IMR-90 (cell line): ENCODE results near the gene GAMT. TPM values are rescaled to one million over a fixed set of nuclear protein-coding genes. Genes with fewer than 3 reads are reported as not detected.

Experiments
- ATAC-seq: fragments of 200-7000 bp; cut with Tn5 transposase; 2 replicates; pipeline ENCODE4 v1.9.1; 2020; ENCODE audit warnings: low read depth, mild to moderate bottlenecking, moderate library complexity
- BruUV-seq: library from RNA; stranded (reverse); fragments of 400-500 nt; replicated peaks from 2 replicates; lab custom pipeline; 2021; lab: Mats Ljungman, UMichigan
- CTCF ChIA-PET: fragments of 300-600 bp; formaldehyde crosslinking; extraction: SDS; loops from one replicate; lab custom pipeline; 2021; ENCODE audit warnings: antibody characterized with exemption; lab: Yijun Ruan, JAX
- POLR2A ChIA-PET: fragments of 300-600 bp; sonication (Branson Sonifier 250); formaldehyde crosslinking; loops from one replicate; lab custom pipeline; 2022; ENCODE audit warnings: antibody characterized with exemption; ENCODE audit not compliant: unreplicated experiment; lab: Charles Lee
- DNase-seq: peaks from one replicate; pipeline ENCODE4 v3.0.0; 2013
- H2AFZ ChIP-seq: replicated peaks from 2 replicates; pipeline ENCODE3; 2013; ENCODE audit warnings: low read length, mild to moderate bottlenecking; ENCODE audit not compliant: poor library complexity
- H2AK5ac ChIP-seq: 2 replicates; pipeline ENCODE4 v1.6.1; 2013; ENCODE audit warnings: low read depth, low read length, inconsistent platforms
- H2AK9ac ChIP-seq: replicated peaks from 2 replicates; pipeline ENCODE3; 2013; ENCODE audit warnings: mild to moderate bottlenecking, low read depth, low read length, moderate library complexity; ENCODE audit not compliant: poor library complexity
- H2BK120ac ChIP-seq: 2 replicates; pipeline ENCODE4 v1.6.1; 2013; ENCODE audit warnings: low read depth, low read length, inconsistent platforms
- H2BK15ac ChIP-seq: 3 replicates; pipeline ENCODE4 v1.6.1; 2013; ENCODE audit warnings: low read depth, low read length, inconsistent platforms
- H2BK20ac ChIP-seq: 2 replicates; pipeline ENCODE4 v1.6.1; 2013; ENCODE audit warnings: low read depth, mild to moderate bottlenecking, inconsistent platforms, low read length, moderate library complexity
- H2BK5ac ChIP-seq: 2 replicates; pipeline ENCODE4 v1.6.1; 2013; ENCODE audit warnings: mild to moderate bottlenecking, low read depth, low read length, inconsistent platforms; ENCODE audit not compliant: poor library complexity, severe bottlenecking
- H3K14ac ChIP-seq: replicated peaks from 2 replicates; pipeline ENCODE4 v1.6.1; 2013; ENCODE audit warnings: low read depth, low read length, inconsistent platforms
- H3K18ac ChIP-seq: 2 replicates; pipeline ENCODE4 v1.6.1; 2013; ENCODE audit warnings: low read depth, low read length, control low read depth
- H3K23ac ChIP-seq: 2 replicates; pipeline ENCODE4 v1.6.1; 2013; ENCODE audit warnings: low read depth, low read length, inconsistent platforms
- H3K27ac ChIP-seq: 2 replicates; pipeline ENCODE4 v1.5.1; 2013; ENCODE audit warnings: mild to moderate bottlenecking, control low read depth, low read length; ENCODE audit not compliant: insufficient read depth
- H3K27me3 ChIP-seq: 2 replicates; pipeline ENCODE4 v1.6.1; 2013; ENCODE audit warnings: low read length; ENCODE audit not compliant: control insufficient read depth, insufficient read depth
- H3K36me3 ChIP-seq: 2 replicates; pipeline ENCODE4 v1.6.1; 2013; ENCODE audit warnings: low read length, mixed read lengths; ENCODE audit not compliant: control insufficient read depth, insufficient read depth
- H3K4ac ChIP-seq: 2 replicates; pipeline ENCODE4 v1.6.1; 2013; ENCODE audit warnings: low read depth, low read length, inconsistent platforms
- H3K4me1 ChIP-seq: 2 replicates; pipeline ENCODE4 v1.6.1; 2013; ENCODE audit warnings: low read length, mixed read lengths; ENCODE audit not compliant: control insufficient read depth, insufficient read depth
- H3K4me2 ChIP-seq: 2 replicates; pipeline ENCODE4 v1.6.1; 2013; ENCODE audit warnings: low read depth, mild to moderate bottlenecking, control low read depth, low read length, moderate library complexity
- H3K4me3 ChIP-seq: 2 replicates; pipeline ENCODE4 v1.5.1; 2013; ENCODE audit warnings: low read depth, mild to moderate bottlenecking, control low read depth, low read length, moderate library complexity; ENCODE audit not compliant: insufficient read depth
- H3K56ac ChIP-seq: 2 replicates; pipeline ENCODE4 v1.6.1; 2013; ENCODE audit warnings: low read length, inconsistent platforms; ENCODE audit not compliant: insufficient read depth; ENCODE audit errors: extremely low read depth
- H3K79me1 ChIP-seq, 2 experiments: 2 replicates each; pipeline ENCODE4 v1.6.1; 2013; ENCODE audit warnings: low read length in 2 of 2, inconsistent platforms in 1 of 2, low read depth in 1 of 2
- H3K9ac ChIP-seq: 2 replicates; pipeline ENCODE4 v1.6.1; 2013; ENCODE audit warnings: low read depth, low read length, control low read depth
- H3K9me1 ChIP-seq: 2 replicates; pipeline ENCODE4 v1.6.1; 2013; ENCODE audit warnings: low read length, inconsistent platforms; ENCODE audit not compliant: insufficient read depth
- H3K9me3 ChIP-seq: 2 replicates; pipeline ENCODE4 v1.6.1; 2013; ENCODE audit warnings: low read length; ENCODE audit not compliant: control insufficient read depth, insufficient read depth
- H4K20me1 ChIP-seq: 2 replicates; pipeline ENCODE4 v1.6.1; 2013; ENCODE audit warnings: low read length, inconsistent platforms; ENCODE audit not compliant: insufficient read depth
- H4K5ac ChIP-seq: 2 replicates; pipeline ENCODE4 v1.6.1; 2013; ENCODE audit warnings: mild to moderate bottlenecking, low read depth, low read length, control low read depth
- H4K8ac ChIP-seq, 2 experiments: 2 replicates each; pipeline ENCODE4 v1.6.1; 2013; ENCODE audit warnings: low read depth in 2 of 2, low read length in 2 of 2, control low read depth in 1 of 2, inconsistent platforms in 1 of 2
- H4K91ac ChIP-seq: 2 replicates; pipeline ENCODE4 v1.6.1; 2013; ENCODE audit warnings: low read depth, low read length, inconsistent platforms; ENCODE audit not compliant: insufficient read depth
- ELK1 ChIP-seq: fragments of 150-350 bp; IDR thresholded peaks from 2 replicates; pipeline ENCODE4 v1.6.1; 2016; ENCODE audit warnings: low read depth, mild to moderate bottlenecking, low read length, moderate library complexity, borderline replicate concordance
- FOS ChIP-seq: fragments of 150-350 bp; IDR thresholded peaks from 2 replicates; pipeline ENCODE4 v1.6.1; 2016; ENCODE audit warnings: low read depth, low read length
- NFE2L2 ChIP-seq: fragments of 150-350 bp; IDR thresholded peaks from 2 replicates; pipeline ENCODE4 v1.6.1; 2016; ENCODE audit warnings: low read depth, mild to moderate bottlenecking, low read length
- POLR2A ChIP-seq: IDR thresholded peaks from 2 replicates; pipeline ENCODE4 v1.6.1; 2012; ENCODE audit warnings: mild to moderate bottlenecking, low read depth, low read length
- RAD21 ChIP-seq: IDR thresholded peaks from 2 replicates; pipeline ENCODE4 v1.6.1; 2012; ENCODE audit warnings: low read length, improper control_type of control experiment
- WGBS, 2 experiments: methylation state at CpG; one replicate each; pipeline versions ENCODE4 v1.1.5 to v1.1.7; 2013; ENCODE audit warnings: missing lambda C conversion rate in 2 of 2; ENCODE audit not compliant: insufficient read length in 1 of 2; ENCODE audit errors: extremely low coverage in 2 of 2; 5-methylcytosine and 5-hydroxymethylcytosine counted together
- dilution Hi-C: fragments of 300-500 bp; cut with HindIII; formaldehyde crosslinking; loops from one replicate; pipeline ENCODE4 v1.14.3; 2018; ENCODE audit warnings: low sequenced_read_pairs; ENCODE audit not compliant: unreplicated experiment
- in situ Hi-C: fragments of 300-500 bp; cut with MboI; formaldehyde crosslinking; loops from 3 replicates; pipeline ENCODE4 v1.14.3; 2019; ENCODE audit warnings: low sequenced_read_pairs, inconsistent platforms, mixed read lengths
- intact Hi-C: fragments of 100-400 bp; cut with micrococcal nuclease; formaldehyde crosslinking; loops from 2 replicates; pipeline ENCODE4 v1.10.0; 2022
- polyA plus RNA-seq, 3 experiments: library from polyadenylated mRNA; depleted of rRNA; stranded (reverse); fragments of >200 nt; gene quantifications; 2 replicates each; pipeline ENCODE4 v1.2.3, GENCODE V29; 2012; ENCODE audit warnings: low replicate concordance in 1 of 3
- total RNA-seq: library from RNA; depleted of rRNA; stranded (reverse); fragments of >200 nt; gene quantifications from 2 replicates; pipeline ENCODE4 v1.2.3, GENCODE V29; 2012

The GAMT gene
- total and polyA plus RNA-seq, 2 of the 4 experiments (the other 2 are of a cell fraction) = 22.8 to 51.8 TPM

GRCh38 chr19:1447504-1447903 is 46.2 kb upstream of the GAMT start:
- no peak overlapping the region for H2BK5ac ChIP-seq
- ATAC-seq (no peak), DNase-seq (no peak)
- TF ChIP-seq NFE2L2 = no peak
- TF ChIP-seq RAD21 = no peak
- no peak for TF ChIP-seq ELK1
- TF ChIP-seq FOS = no peak
- no peak for TF ChIP-seq POLR2A
- peaks cover 51% of the 10 kb centered on the region for H4K20me1 ChIP-seq
- H3K9me3 ChIP-seq = no peaks in the 10 kb centered on the region
- WGBS, 2 experiments = 80% methylated on average over 1 of the region's 4 CpGs; no CpG with 5 or more reads in 1 of the 2 experiments
- H2BK120ac ChIP-seq = no peak overlapping the region
- peaks cover 0 to 7% of the 10 kb centered on the region in 2 experiments; a peak in 2 of 4 replicates for H3K79me1 ChIP-seq
- H3K4me3 ChIP-seq = no peak overlapping the region
- no peak overlapping the region for H2AK9ac ChIP-seq
- H4K5ac ChIP-seq = no peak overlapping the region
- BruUV-seq = no TSS peak
- in situ Hi-C loops (no loop called here), intact Hi-C loops (no loop called here), dilution Hi-C loops (no loop called here)
- no peak overlapping the region for H2BK15ac ChIP-seq
- H2AK5ac ChIP-seq = no peak overlapping the region
- H2BK20ac ChIP-seq = no peak overlapping the region
- no peak overlapping the region for H3K4me2 ChIP-seq
- H3K27ac ChIP-seq = no peak overlapping the region
- H3K14ac ChIP-seq = no peak overlapping the region
- no peaks in the 10 kb centered on the region for H3K9me1 ChIP-seq
- no peak overlapping the region for H4K91ac ChIP-seq
- no peak overlapping the region for H3K18ac ChIP-seq
- no peak overlapping the region for H3K23ac ChIP-seq
- POLR2A ChIA-PET = no interaction called here
- no peak overlapping the region for H2AFZ ChIP-seq
- CTCF ChIA-PET = no interaction called here
- peaks cover 5% of the 10 kb centered on the region; the same call in 1 of the 2 replicates for H3K4me1 ChIP-seq
- no peak overlapping the region for H3K4ac ChIP-seq
- no peak overlapping the region for H4K8ac ChIP-seq
- H3K9ac ChIP-seq = no peak overlapping the region
- H3K56ac ChIP-seq = no peak overlapping the region
- H3K36me3 ChIP-seq = peaks cover 3% of the 10 kb centered on the region
- H3K27me3 ChIP-seq = peaks cover 55% of the 10 kb centered on the region
